OCI-LY7 (cell line): Measurements from ENCODE around the gene APLP2. TPM values are rescaled to one million over a fixed set of nuclear protein-coding genes. Genes with fewer than 3 reads are reported as not detected.

Experiments used
- BruUV-seq: library from RNA; stranded (reverse); fragments of 400-500 nt; replicated peaks from 2 replicates; lab custom pipeline; 2021; lab: Mats Ljungman, UMichigan
- CTCF ChIA-PET: fragments of 300-600 bp; sonication (Branson Sonifier 250); formaldehyde crosslinking; loops from one replicate; lab custom pipeline; 2022; ENCODE audit warnings: antibody characterized with exemption; ENCODE audit not compliant: unreplicated experiment; lab: Charles Lee
- POLR2A ChIA-PET: fragments of 300-600 bp; sonication (Branson Sonifier 250); formaldehyde crosslinking; loops from one replicate; lab custom pipeline; 2022; ENCODE audit warnings: antibody characterized with exemption; lab: Charles Lee
- DNase-seq: peaks from one replicate; pipeline ENCODE4 v3.0.0-alpha.2; 2015; ENCODE audit warnings: low spot score
- H2AFZ ChIP-seq: fragments of 200-600 bp; sonication (generic), shearing (Covaris generic); 2 replicates; pipeline ENCODE4 v1.6.1; 2014; ENCODE audit warnings: mild to moderate bottlenecking, antibody characterized with exemption, low read length, moderate library complexity
- H3K27ac ChIP-seq: fragments of 200-600 bp; sonication (generic); 2 replicates; pipeline ENCODE4 v1.5.1; 2014; ENCODE audit warnings: mixed run types, low read depth, mild to moderate bottlenecking, moderate library complexity, low read length, inconsistent platforms; ENCODE audit not compliant: poor library complexity, severe bottlenecking
- H3K36me3 ChIP-seq: fragments of 200-600 bp; sonication (generic); 2 replicates; pipeline ENCODE4 v1.6.1; 2014; ENCODE audit warnings: mild to moderate bottlenecking, antibody characterized with exemption, low read length, moderate library complexity, mixed read lengths; ENCODE audit not compliant: insufficient read depth
- H3K4me1 ChIP-seq: fragments of 200-600 bp; sonication (generic); 2 replicates; pipeline ENCODE4 v1.5.1; 2014; ENCODE audit warnings: mild to moderate bottlenecking, low read length; ENCODE audit not compliant: insufficient read depth, poor library complexity, severe bottlenecking
- H3K4me2 ChIP-seq: fragments of 200-600 bp; sonication (generic); 2 replicates; pipeline ENCODE4 v1.6.1; 2014; ENCODE audit warnings: mild to moderate bottlenecking, low read length
- H3K4me3 ChIP-seq: fragments of 200-600 bp; sonication (generic); 2 replicates; pipeline ENCODE4 v1.5.1; 2014; ENCODE audit warnings: mild to moderate bottlenecking, low read depth, low read length; ENCODE audit not compliant: poor library complexity, severe bottlenecking
- H3K79me2 ChIP-seq: fragments of 200-600 bp; sonication (generic); 2 replicates; pipeline ENCODE4 v1.6.1; 2016; ENCODE audit warnings: low read depth, mild to moderate bottlenecking, low read length, moderate library complexity, mixed read lengths; ENCODE audit not compliant: insufficient read depth
- H3K9me2 ChIP-seq: fragments of 200-600 bp; sonication (generic); 2 replicates; pipeline ENCODE4 v1.6.1; 2016; ENCODE audit warnings: mild to moderate bottlenecking, low read length, mixed read lengths; ENCODE audit not compliant: insufficient read depth
- H3K9me3 ChIP-seq: fragments of 200-600 bp; sonication (generic); 2 replicates; pipeline ENCODE4 v1.6.1; 2014; ENCODE audit warnings: mild to moderate bottlenecking, mixed run types, low read length, mixed read lengths
- H4K20me1 ChIP-seq: fragments of 200-600 bp; sonication (generic); 2 replicates; pipeline ENCODE4 v1.6.1; 2014; ENCODE audit warnings: mild to moderate bottlenecking, antibody characterized with exemption, low read length, moderate library complexity, mixed read lengths; ENCODE audit not compliant: insufficient read depth
- CTCF ChIP-seq: fragments of 200-600 bp; sonication (generic); conservative IDR thresholded peaks from 2 replicates; pipeline ENCODE4 v1.5.1; 2014; ENCODE audit warnings: mild to moderate bottlenecking, antibody characterized with exemption, low read length, moderate library complexity, mixed read lengths
- EZH2phosphoT487 ChIP-seq: fragments of 200-600 bp; sonication (generic); IDR thresholded peaks from 2 replicates; pipeline ENCODE4 v1.6.1; 2018; ENCODE audit warnings: low read depth, borderline replicate concordance, mild to moderate bottlenecking, mixed run types, antibody characterized with exemption, low read length, moderate library complexity, mixed read lengths
- intact Hi-C: fragments of 100-400 bp; cut with micrococcal nuclease; formaldehyde crosslinking; loops from one replicate; pipeline ENCODE4 v1.10.0; 2022; ENCODE audit not compliant: unreplicated experiment
- total RNA-seq, 2 experiments: library from RNA; depleted of rRNA in 1 of 2; stranded (reverse); fragments of >200 nt in 1 of 2; shearing (Covaris generic) in 1 of 2; gene quantifications; 2 replicates each; pipeline ENCODE4 v1.2.3, GENCODE V29; 2014 to 2022

Gene APLP2
- total RNA-seq, 2 experiments from 2014 or later, result 147 to 284 TPM

- intact Hi-C loops, result loop anchor here (5.0 kb wide), 1 partner anchor 93 kb away; no protein-coding TSS in a partner anchor
- Histone ChIP-seq H3K4me1 (peaks cover 65% of the 10 kb centered on the region), H3K4me2 (peak overlapping the region; percentile 54), H3K79me2 (peaks cover 55% of the 10 kb centered on the region), H3K36me3 (peaks cover 78% of the 10 kb centered on the region), H4K20me1 (peaks cover 12% of the 10 kb centered on the region; the same call in 1 of the 2 replicates), H3K27ac (peak overlapping the region; percentile 48), H3K4me3 (peak overlapping the region; percentile 19), H3K9me3 (no peaks in the 10 kb centered on the region; the same call in 1 of the 2 replicates), H3K9me2 (no peaks in the 10 kb centered on the region), H2AFZ (no peak overlapping the region)
- BruUV-seq, result no TSS peak
- POLR2A ChIA-PET, result interaction anchor here (0.5 to 1.6 kb wide), 15 partner anchors 10 to 1812 kb away, joined by 3 to 8 read pairs (median 4); partner anchors contain the start of gene PRDM10
- CTCF ChIA-PET, result interaction anchor here (1.0 to 1.6 kb wide), 3 partner anchors 9 to 126 kb away, joined by 3 to 4 read pairs (median 3); no protein-coding TSS in a partner anchor
- DNase-seq, result no peak
- TF ChIP-seq EZH2phosphoT487 (no peak), CTCF (no peak)
Measured at GRCh38 chr11:130115218-130115617, 45.5 kb downstream of the APLP2 start.

GRCh38 chr11:130118165-130118564 is 48.5 kb downstream of the APLP2 start:
- no peak for TF ChIP-seq EZH2phosphoT487
- no peak for TF ChIP-seq CTCF
- no TSS peak for BruUV-seq
- Histone ChIP-seq H3K36me3 (peaks cover 77% of the 10 kb centered on the region), H3K9me3 (no peaks in the 10 kb centered on the region; the same call in 1 of the 2 replicates), H3K4me3 (peak overlapping the region; percentile 61), H3K79me2 (peaks cover 70% of the 10 kb centered on the region), H3K4me2 (peak overlapping the region; percentile 82), H4K20me1 (peaks cover 8% of the 10 kb centered on the region; the same call in 1 of the 2 replicates), H3K9me2 (no peaks in the 10 kb centered on the region), H2AFZ (no peak overlapping the region), H3K27ac (peak overlapping the region; percentile 90), H3K4me1 (peaks cover 90% of the 10 kb centered on the region)
- DNase-seq, result peak; percentile 85
- POLR2A ChIA-PET, result interaction anchor here (0.5 to 6.0 kb wide), 23 partner anchors 13 to 1505 kb away, joined by 3 to 43 read pairs (median 4); partner anchors contain the start of gene PRDM10
- intact Hi-C loops, result loop anchor here (2.0 to 5.0 kb wide), 3 partner anchors 43 to 96 kb away; no protein-coding TSS in a partner anchor
- CTCF ChIA-PET, result interaction anchor here (0.5 to 1.2 kb wide), 2 partner anchors 9 to 126 kb away, joined by 3 to 4 read pairs; no protein-coding TSS in a partner anchor
